Brain microvascular endothelial cell (primary cell): Measurements from ENCODE around the gene EMC10.
A peak's percentile ranks its signal among the peaks of the same experiment; 100 is the strongest.

Source experiments
- DNase-seq: peaks from one replicate; pipeline ENCODE4 v3.0.0-alpha.2; 2020
- H3K27ac ChIP-seq: fragments of 250-450 bp; sonication (Bioruptor Pico); 2 replicates; pipeline ENCODE4 v1.5.1; 2020; ENCODE audit warnings: mild to moderate bottlenecking, moderate library complexity
- H3K27me3 ChIP-seq: fragments of 250-450 bp; sonication (Bioruptor Pico); replicated peaks from 2 replicates; pipeline ENCODE4 v1.5.1; 2020; ENCODE audit warnings: mild to moderate bottlenecking
- H3K36me3 ChIP-seq: fragments of 250-450 bp; sonication (Bioruptor Pico); replicated peaks from 2 replicates; pipeline ENCODE4 v1.5.1; 2020; ENCODE audit warnings: mild to moderate bottlenecking
- H3K4me3 ChIP-seq: 2 replicates; pipeline ENCODE4 v1.5.1; 2011; ENCODE audit warnings: low read depth, mild to moderate bottlenecking, control low read depth, low read length, moderate library complexity
- in situ Hi-C: cut with HindIII; loops from 2 replicates; pipeline ENCODE4 v1.10.0; 2017; ENCODE audit warnings: low sequenced_read_pairs, low pct_ligation_motif_present
- TF ChIP-seq, protein P1 (sequence below): IDR thresholded peaks from 2 replicates; pipeline ENCODE4 v1.5.1; 2011; ENCODE audit warnings: low read depth, mild to moderate bottlenecking, moderate library complexity, low read length, control low read depth, inconsistent platforms; ENCODE audit errors: missing control alignments

Gene EMC10

DNA sequence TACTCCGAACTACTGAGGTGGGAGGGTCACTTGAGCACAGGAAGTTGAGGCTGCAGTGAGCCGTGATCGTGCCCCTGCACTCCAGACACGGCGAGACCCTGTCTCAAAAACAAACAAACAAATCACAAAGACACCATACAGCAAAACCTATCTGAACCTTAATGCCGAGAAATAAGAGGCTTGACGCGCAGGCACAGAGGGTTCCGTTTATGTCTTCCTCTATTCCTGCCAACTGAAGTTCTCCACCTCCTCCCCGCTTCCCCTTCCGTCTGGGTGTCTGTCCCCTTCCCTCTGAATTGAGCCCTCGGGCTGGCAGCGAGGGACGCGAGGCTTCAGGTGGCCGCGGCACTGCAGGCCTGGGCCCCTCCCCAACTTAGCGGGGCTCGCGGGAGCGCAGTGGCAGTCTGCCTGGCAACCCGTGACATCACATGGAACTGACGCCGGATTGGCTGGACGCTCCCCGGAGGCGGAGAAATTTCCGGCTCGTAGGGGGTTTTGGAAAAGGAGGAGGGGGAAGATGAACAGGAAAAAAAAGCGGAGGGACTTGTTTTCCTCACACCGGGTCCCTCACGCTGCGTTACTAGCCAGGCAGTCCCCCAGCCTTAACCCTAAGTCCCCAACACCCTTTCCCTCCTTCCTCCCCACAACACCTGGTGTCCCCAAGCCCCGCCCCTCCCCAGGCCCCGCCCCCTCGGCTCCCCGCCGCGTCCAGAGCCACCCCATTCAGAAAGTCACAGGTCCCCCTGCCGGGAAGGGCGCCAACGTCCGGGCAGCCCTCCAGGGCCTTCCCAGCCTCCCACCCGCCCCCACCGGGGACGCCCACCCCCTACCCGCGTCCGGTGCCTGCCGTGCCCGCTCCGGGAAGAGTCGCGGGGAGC lies 44.7 kb upstream of the EMC10 start:
- peaks cover 22% of the 10 kb centered on the region for H3K27me3 ChIP-seq
- H3K36me3 ChIP-seq, result no peaks in the 10 kb centered on the region
- in situ Hi-C loops, result no loop called here
- TF ChIP-seq, protein P1, sequence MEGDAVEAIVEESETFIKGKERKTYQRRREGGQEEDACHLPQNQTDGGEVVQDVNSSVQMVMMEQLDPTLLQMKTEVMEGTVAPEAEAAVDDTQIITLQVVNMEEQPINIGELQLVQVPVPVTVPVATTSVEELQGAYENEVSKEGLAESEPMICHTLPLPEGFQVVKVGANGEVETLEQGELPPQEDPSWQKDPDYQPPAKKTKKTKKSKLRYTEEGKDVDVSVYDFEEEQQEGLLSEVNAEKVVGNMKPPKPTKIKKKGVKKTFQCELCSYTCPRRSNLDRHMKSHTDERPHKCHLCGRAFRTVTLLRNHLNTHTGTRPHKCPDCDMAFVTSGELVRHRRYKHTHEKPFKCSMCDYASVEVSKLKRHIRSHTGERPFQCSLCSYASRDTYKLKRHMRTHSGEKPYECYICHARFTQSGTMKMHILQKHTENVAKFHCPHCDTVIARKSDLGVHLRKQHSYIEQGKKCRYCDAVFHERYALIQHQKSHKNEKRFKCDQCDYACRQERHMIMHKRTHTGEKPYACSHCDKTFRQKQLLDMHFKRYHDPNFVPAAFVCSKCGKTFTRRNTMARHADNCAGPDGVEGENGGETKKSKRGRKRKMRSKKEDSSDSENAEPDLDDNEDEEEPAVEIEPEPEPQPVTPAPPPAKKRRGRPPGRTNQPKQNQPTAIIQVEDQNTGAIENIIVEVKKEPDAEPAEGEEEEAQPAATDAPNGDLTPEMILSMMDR, result no peak
- no peak overlapping the region for H3K27ac ChIP-seq
- peak; percentile 59 for DNase-seq
- H3K4me3 ChIP-seq, result peak overlapping the region; percentile 57

GRCh38 chr19:50432221-50433028 lies 43.9 kb upstream of the EMC10 start, which contains the start of gene MYBPC2:
Gene MYBPC2 (plus strand): TSS chr19:50432892. CDS start chr19:50432954, 62 bp downstream.
- in situ Hi-C loops, result no loop called here
- H3K27ac ChIP-seq, result no peak within 1 kb of the TSS
- H3K27me3 ChIP-seq, result peaks cover 22% of the 10 kb centered on the region
- H3K4me3 ChIP-seq, result peak within 1 kb of the TSS; percentile 57
- TF ChIP-seq, protein P1, result no peak
- H3K36me3 ChIP-seq, result no peaks in the 10 kb centered on the region
- DNase-seq, result no peak

DNA sequence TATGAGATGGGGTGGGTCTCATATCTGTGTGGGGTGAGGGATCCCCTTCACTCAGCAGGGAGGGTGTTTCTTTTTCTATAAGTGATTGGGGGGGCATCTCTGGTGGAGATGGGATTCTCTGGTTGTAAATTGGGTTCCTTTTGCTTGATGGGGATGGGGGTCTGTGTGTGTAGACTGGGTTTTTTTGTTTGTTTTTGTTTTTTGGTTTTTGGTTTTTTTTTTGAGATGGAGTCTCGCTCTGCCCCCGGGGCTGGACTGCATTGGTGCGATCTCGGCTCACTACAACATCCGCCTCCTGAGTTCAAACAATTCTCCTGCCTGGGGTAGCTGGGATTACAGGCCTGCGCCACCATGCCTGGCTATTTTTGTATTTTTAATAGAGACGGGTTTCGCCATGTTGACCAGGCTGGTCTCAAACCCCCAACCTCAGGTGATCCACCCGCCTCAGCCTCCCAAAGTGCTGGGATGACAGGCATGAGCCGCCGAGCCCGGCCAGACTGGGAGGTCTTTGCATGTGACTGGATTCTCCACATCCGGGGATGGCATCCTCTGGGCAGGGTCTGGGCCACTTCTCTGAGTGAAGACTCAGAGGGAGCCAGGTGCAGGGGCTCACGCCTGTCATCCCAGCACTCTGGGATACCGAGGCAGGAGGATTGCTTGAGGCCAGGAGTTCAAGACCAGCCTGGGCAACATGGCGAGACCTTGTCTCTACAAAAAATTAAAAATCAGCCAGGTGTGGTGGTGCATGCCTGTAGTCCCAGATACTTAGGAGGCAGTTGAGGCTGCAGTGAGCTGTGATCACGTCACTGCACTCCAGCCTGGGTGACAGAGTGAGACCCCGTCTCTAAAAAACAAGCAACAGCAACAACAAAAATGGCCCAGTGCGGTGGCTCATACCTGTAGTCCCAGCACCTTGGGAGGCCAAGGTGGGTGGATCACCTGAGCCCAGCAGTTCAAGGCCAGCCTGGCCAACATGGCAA lies 42.8 kb upstream of the EMC10 start:
- Histone ChIP-seq H3K4me3 (no peak overlapping the region), H3K27me3 (peaks cover 22% of the 10 kb centered on the region), H3K36me3 (no peaks in the 10 kb centered on the region), H3K27ac (no peak overlapping the region)
- in situ Hi-C loops, result no loop called here
- TF ChIP-seq, protein P1, result no peak
- DNase-seq, result no peak

GRCh38 chr19:50434525-50434924 lies 41.8 kb upstream of the EMC10 start:
- DNase-seq, result no peak
- in situ Hi-C loops, result no loop called here

DNA sequence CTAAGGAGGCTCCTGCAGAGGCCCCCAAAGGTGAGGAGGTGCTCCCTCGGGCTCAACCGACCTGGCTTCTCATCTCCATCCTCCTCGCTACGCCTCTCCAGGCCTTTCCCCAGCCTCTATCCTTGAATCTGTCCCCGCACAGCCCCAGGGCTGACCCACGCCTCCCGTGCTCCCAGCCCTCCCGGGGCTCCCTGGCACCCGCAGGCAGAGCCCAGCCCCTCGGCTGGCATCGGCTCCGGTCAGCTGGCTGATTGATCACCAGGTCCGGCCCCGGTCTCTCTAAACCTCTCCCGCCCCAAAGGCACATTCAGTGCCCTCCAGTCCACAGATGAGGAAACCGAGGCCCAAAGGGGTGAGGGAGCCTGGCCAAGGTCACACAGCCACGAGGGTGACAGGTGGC lies 41.1 kb upstream of the EMC10 start:
- Histone ChIP-seq H3K4me3 (no peak overlapping the region), H3K27me3 (peaks cover 19% of the 10 kb centered on the region), H3K36me3 (no peaks in the 10 kb centered on the region), H3K27ac (no peak overlapping the region)
- no peak for DNase-seq
- TF ChIP-seq, protein P1, result no peak
- in situ Hi-C loops, result no loop called here

More at GRCh38 chr19:50434525-50434924, 41.8 kb upstream of the EMC10 start:
- no peaks in the 10 kb centered on the region for H3K36me3 ChIP-seq
- H3K27ac ChIP-seq, result no peak overlapping the region
- H3K27me3 ChIP-seq, result peaks cover 22% of the 10 kb centered on the region
- H3K4me3 ChIP-seq, result no peak overlapping the region
- TF ChIP-seq, protein P1, result no peak
